HepG2 (cell line): ENCODE results near the gene AJUBA. TPM values are rescaled to one million over a fixed set of nuclear protein-coding genes. Genes with fewer than 3 reads are reported as not detected.
A peak's percentile ranks its signal among the peaks of the same experiment; 100 is the strongest.

ENCODE experiments used
- ASH2L ChIP-seq: fragments of 300-600, 200-600 bp; sonication (generic); IDR thresholded peaks from 2 replicates; pipeline ENCODE4 v1.7.0; 2017; ENCODE audit warnings: low read depth, mild to moderate bottlenecking, moderate library complexity, mixed read lengths, low read length; ENCODE audit not compliant: insufficient read length
- CENPT ChIP-seq: sonication (generic); formaldehyde crosslinking; IDR thresholded peaks from 2 replicates; pipeline ENCODE4 v1.8.0; 2022; ENCODE audit warnings: low read depth, mild to moderate bottlenecking, moderate library complexity, missing genetic modification reagents
- ISL2 ChIP-seq: sonication (generic); formaldehyde crosslinking; IDR thresholded peaks from 2 replicates; pipeline ENCODE4 v1.5.0; 2020; ENCODE audit warnings: missing genetic modification reagents
- MIER2 ChIP-seq: IDR thresholded peaks from 2 replicates; pipeline ENCODE4 v1.6.1; 2016; ENCODE audit warnings: missing biosample characterization, missing genetic modification reagents
- SRF ChIP-seq: IDR thresholded peaks from 2 replicates; pipeline ENCODE4 v1.6.1; 2011; ENCODE audit warnings: mild to moderate bottlenecking, low read depth, low read length, moderate library complexity
- ZNF260 ChIP-seq: sonication (generic); formaldehyde crosslinking; IDR thresholded peaks from 2 replicates; pipeline ENCODE4 v1.4.0; 2020; ENCODE audit warnings: missing genetic modification reagents, low read depth, mild to moderate bottlenecking, borderline replicate concordance
- ZNF264 ChIP-seq: sonication (generic); formaldehyde crosslinking; IDR thresholded peaks from 2 replicates; pipeline ENCODE4 v1.4.0; 2020; ENCODE audit warnings: missing genetic modification reagents
- ZNF761 ChIP-seq: sonication (generic); formaldehyde crosslinking; conservative IDR thresholded peaks from 2 replicates; pipeline ENCODE4 v1.4.0; 2020; ENCODE audit warnings: mild to moderate bottlenecking, missing genetic modification reagents
- ZSCAN31 ChIP-seq: sonication (generic); formaldehyde crosslinking; IDR thresholded peaks from 2 replicates; pipeline ENCODE4 v1.5.0; 2020; ENCODE audit warnings: low read depth, mild to moderate bottlenecking, missing genetic modification reagents
- polyA plus RNA-seq, 8 experiments: library from polyadenylated mRNA; depleted of rRNA in 3 of 8; stranded (reverse) in 7 of 8; unstranded in 1 of 8; fragments of >200 nt; fragmentation: Illumina TruSeq in 4 of 8; extraction: Trizol in 4 of 8; gene quantifications; 2 replicates each; pipeline versions ENCODE4 v1.2.1 to v1.2.3, GENCODE V29; 2011 to 2016; ENCODE audit warnings: low read depth in 4 of 8, missing spikeins in 1 of 8, mixed read lengths in 1 of 8; ENCODE audit not compliant: insufficient read depth in 1 of 8
- total RNA-seq, 5 experiments: library from RNA; depleted of rRNA; stranded (reverse); fragments of >200 nt; fragmentation: Illumina TruSeq; extraction: Trizol; gene quantifications; 2 replicates each; pipeline ENCODE4 v1.2.3, GENCODE V29; 2016; ENCODE audit warnings: low read depth in 1 of 5
- TF ChIP-seq, protein P1 (sequence below): sonication (generic); formaldehyde crosslinking; IDR thresholded peaks from 2 replicates; pipeline ENCODE4 v1.4.0; 2020; ENCODE audit warnings: missing genetic modification reagents
- TF ChIP-seq, protein P2 (sequence below): sonication (generic); formaldehyde crosslinking; IDR thresholded peaks from 2 replicates; pipeline ENCODE4 v1.4.0; 2020; ENCODE audit warnings: missing genetic modification reagents
- TF ChIP-seq, protein P3 (sequence below): sonication (generic); formaldehyde crosslinking; conservative IDR thresholded peaks from 2 replicates; pipeline ENCODE4 v1.5.0; 2020; ENCODE audit warnings: missing genetic modification reagents
- TF ChIP-seq, protein P4 (sequence below): sonication (generic); formaldehyde crosslinking; IDR thresholded peaks from 2 replicates; pipeline ENCODE4 v1.4.0; 2020; ENCODE audit warnings: missing genetic modification reagents; ENCODE audit errors: not compliant biosample characterization
- TF ChIP-seq, protein P5 (sequence below): sonication (generic); formaldehyde crosslinking; IDR thresholded peaks from 2 replicates; pipeline ENCODE4 v1.4.0; 2020; ENCODE audit warnings: missing genetic modification reagents, borderline replicate concordance

Gene AJUBA
- total and polyA plus RNA-seq, 2 of the 13 experiments (the other 11 are each of a cell fraction or from before 2014, with no cell fraction given): 157 to 241 TPM

DNA sequence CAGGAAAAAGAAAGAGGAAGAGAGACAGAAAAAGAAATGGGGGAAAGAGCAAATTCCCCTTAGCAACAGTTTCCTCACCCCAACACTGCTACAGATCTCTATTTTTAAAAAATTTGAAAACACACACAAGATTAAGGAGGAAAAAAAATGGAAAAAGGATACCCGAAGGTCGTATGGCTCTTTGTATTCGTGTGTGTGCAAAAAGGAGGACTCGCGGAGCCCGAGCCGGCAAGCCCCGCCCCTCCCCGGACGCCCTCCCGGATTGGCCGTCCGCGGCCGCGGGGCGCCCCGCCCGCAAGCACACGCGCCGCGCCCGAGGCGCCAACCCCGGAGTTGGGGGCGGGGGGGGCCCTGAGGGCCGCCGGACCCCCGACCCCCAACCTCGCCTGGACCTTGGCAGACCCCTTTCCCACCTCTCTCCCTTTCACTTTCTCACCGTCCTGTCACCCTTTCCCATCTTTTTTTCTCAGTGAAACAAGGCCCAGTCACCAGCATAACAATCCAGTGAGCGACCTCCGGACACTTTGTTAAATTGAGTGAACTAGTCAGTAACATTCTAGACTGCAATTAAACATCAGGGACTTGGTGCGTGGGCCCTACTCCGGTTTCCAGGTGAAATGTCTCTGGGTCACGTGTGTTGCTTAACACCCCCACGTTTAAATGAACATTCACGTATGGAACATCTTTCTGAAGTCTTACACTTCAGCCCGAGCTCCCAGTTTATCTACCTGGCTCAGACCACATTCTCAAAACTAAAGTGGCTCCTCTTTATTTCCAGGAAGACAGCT is 27.8 kb upstream of the AJUBA start, which contains the start of gene C14orf93 (continued):
- peak; percentile 90 for TF ChIP-seq ZSCAN31 (CRISPR knock-in tag)
- TF ChIP-seq, protein P1, sequence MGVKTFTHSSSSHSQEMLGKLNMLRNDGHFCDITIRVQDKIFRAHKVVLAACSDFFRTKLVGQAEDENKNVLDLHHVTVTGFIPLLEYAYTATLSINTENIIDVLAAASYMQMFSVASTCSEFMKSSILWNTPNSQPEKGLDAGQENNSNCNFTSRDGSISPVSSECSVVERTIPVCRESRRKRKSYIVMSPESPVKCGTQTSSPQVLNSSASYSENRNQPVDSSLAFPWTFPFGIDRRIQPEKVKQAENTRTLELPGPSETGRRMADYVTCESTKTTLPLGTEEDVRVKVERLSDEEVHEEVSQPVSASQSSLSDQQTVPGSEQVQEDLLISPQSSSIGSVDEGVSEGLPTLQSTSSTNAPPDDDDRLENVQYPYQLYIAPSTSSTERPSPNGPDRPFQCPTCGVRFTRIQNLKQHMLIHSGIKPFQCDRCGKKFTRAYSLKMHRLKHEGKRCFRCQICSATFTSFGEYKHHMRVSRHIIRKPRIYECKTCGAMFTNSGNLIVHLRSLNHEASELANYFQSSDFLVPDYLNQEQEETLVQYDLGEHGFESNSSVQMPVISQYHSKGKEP (CRISPR knock-in tag): no peak
- peak; percentile 85; the same call in 1 of the 2 replicates for TF ChIP-seq ZNF761
- TF ChIP-seq CENPT (CRISPR knock-in tag): peak; percentile 64; the same call in 1 of the 2 replicates
- 0 out of 2 replicates have a peak, but pooled peaks have one; percentile 17 for TF ChIP-seq SRF
- peak; percentile 96 for TF ChIP-seq ASH2L
- TF ChIP-seq ISL2 (CRISPR knock-in tag): peak; percentile 67
- no peak for TF ChIP-seq MIER2 (CRISPR knock-in tag)
- TF ChIP-seq, protein P2, sequence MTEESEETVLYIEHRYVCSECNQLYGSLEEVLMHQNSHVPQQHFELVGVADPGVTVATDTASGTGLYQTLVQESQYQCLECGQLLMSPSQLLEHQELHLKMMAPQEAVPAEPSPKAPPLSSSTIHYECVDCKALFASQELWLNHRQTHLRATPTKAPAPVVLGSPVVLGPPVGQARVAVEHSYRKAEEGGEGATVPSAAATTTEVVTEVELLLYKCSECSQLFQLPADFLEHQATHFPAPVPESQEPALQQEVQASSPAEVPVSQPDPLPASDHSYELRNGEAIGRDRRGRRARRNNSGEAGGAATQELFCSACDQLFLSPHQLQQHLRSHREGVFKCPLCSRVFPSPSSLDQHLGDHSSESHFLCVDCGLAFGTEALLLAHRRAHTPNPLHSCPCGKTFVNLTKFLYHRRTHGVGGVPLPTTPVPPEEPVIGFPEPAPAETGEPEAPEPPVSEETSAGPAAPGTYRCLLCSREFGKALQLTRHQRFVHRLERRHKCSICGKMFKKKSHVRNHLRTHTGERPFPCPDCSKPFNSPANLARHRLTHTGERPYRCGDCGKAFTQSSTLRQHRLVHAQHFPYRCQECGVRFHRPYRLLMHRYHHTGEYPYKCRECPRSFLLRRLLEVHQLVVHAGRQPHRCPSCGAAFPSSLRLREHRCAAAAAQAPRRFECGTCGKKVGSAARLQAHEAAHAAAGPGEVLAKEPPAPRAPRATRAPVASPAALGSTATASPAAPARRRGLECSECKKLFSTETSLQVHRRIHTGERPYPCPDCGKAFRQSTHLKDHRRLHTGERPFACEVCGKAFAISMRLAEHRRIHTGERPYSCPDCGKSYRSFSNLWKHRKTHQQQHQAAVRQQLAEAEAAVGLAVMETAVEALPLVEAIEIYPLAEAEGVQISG (CRISPR knock-in tag): peak; percentile 60; the same call in 1 of the 2 replicates
- TF ChIP-seq ZNF264 (CRISPR knock-in tag): no peak
- TF ChIP-seq, protein P3, sequence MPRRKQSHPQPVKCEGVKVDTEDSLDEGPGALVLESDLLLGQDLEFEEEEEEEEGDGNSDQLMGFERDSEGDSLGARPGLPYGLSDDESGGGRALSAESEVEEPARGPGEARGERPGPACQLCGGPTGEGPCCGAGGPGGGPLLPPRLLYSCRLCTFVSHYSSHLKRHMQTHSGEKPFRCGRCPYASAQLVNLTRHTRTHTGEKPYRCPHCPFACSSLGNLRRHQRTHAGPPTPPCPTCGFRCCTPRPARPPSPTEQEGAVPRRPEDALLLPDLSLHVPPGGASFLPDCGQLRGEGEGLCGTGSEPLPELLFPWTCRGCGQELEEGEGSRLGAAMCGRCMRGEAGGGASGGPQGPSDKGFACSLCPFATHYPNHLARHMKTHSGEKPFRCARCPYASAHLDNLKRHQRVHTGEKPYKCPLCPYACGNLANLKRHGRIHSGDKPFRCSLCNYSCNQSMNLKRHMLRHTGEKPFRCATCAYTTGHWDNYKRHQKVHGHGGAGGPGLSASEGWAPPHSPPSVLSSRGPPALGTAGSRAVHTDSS (CRISPR knock-in tag): no peak
- TF ChIP-seq, protein P4, sequence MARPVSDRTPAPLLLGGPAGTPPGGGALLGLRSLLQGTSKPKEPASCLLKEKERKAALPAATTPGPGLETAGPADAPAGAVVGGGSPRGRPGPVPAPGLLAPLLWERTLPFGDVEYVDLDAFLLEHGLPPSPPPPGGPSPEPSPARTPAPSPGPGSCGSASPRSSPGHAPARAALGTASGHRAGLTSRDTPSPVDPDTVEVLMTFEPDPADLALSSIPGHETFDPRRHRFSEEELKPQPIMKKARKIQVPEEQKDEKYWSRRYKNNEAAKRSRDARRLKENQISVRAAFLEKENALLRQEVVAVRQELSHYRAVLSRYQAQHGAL (CRISPR knock-in tag): peak; percentile 11
- TF ChIP-seq ZNF260 (CRISPR knock-in tag): no peak
- TF ChIP-seq, protein P5, sequence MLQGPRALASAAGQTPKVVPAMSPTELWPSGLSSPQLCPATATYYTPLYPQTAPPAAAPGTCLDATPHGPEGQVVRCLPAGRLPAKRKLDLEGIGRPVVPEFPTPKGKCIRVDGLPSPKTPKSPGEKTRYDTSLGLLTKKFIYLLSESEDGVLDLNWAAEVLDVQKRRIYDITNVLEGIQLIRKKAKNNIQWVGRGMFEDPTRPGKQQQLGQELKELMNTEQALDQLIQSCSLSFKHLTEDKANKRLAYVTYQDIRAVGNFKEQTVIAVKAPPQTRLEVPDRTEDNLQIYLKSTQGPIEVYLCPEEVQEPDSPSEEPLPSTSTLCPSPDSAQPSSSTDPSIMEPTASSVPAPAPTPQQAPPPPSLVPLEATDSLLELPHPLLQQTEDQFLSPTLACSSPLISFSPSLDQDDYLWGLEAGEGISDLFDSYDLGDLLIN (CRISPR knock-in tag): no peak
